Body of pancreas (tissue), 4 donors: Measurements from ENCODE around the gene SLC35A4. TPM values are rescaled to one million over a fixed set of nuclear protein-coding genes. Genes with fewer than 3 reads are reported as not detected.
A peak's percentile ranks its signal among the peaks of the same experiment; 100 is the strongest.

Experiments
- ATAC-seq: fragments of 150-250 bp; one replicate; pipeline ENCODE4 v1.9.1; 2016
- DNase-seq, 4 donors: peaks; one replicate each; pipeline ENCODE4 v3.0.0-alpha.2; 2019
- H3K27ac ChIP-seq, 4 donors: fragments of 200-600 bp; sonication (generic); 1 replicate in 3 of 4; 2 replicates in 1 of 4; pipeline versions ENCODE4 v1.5.1 to v1.6.1; 2016 to 2019; ENCODE audit warnings: mild to moderate bottlenecking in 1 of 4, mixed read lengths in 1 of 4, moderate library complexity in 1 of 4
- H3K27me3 ChIP-seq, 2 donors: fragments of 200-600 bp; sonication (generic); one replicate each; pipeline ENCODE4 v1.6.0; 2016; ENCODE audit warnings: mild to moderate bottlenecking in 1 of 2
- H3K36me3 ChIP-seq, 2 donors: fragments of 200-600 bp; sonication (generic); replicated peaks in 1 of 2; 2 replicates each; pipeline ENCODE4 v1.5.1; 2016; ENCODE audit warnings: low read depth in 2 of 2; ENCODE audit not compliant: insufficient read depth in 1 of 2
- H3K4me1 ChIP-seq: fragments of 200-600 bp; sonication (generic); one replicate; pipeline ENCODE4 v1.6.0; 2016
- H3K4me3 ChIP-seq, 2 donors: fragments of 200-600 bp; sonication (generic); 1 replicate in 1 of 2; 2 replicates in 1 of 2; pipeline ENCODE4 v1.5.1; 2016 to 2019
- H3K9me3 ChIP-seq, 3 donors: fragments of 200-600 bp; sonication (generic); 1 replicate in 2 of 3; 2 replicates in 1 of 3; pipeline ENCODE4 v1.5.1; 2016
- POLR2A ChIP-seq, 3 donors: fragments of 450-650 bp; IDR thresholded peaks; one replicate each; pipeline ENCODE4 v1.6.1; 2016; ENCODE audit warnings: antibody characterized with exemption in 3 of 3, mild to moderate bottlenecking in 2 of 3
- WGBS, 2 donors: methylation state at CpG; one replicate each; pipeline ENCODE4 v1.1.5; 2017; 5-methylcytosine and 5-hydroxymethylcytosine counted together
- intact Hi-C: fragments of 100-400 bp; cut with DNase I; formaldehyde crosslinking; loops from one replicate; pipeline ENCODE4 v1.15.1; 2023
- total RNA-seq, 2 donors: library from RNA; depleted of rRNA; stranded (reverse); fragments of >200 nt; gene quantifications; one replicate each; pipeline ENCODE4 v1.1.0, GENCODE V29; 2016
- TF ChIP-seq, protein P1 (sequence below), 7 experiments: fragments of 450-650 bp in 4 of 7; fragments of 200-600 bp in 3 of 7; sonication (generic) in 3 of 7; IDR thresholded peaks; one replicate each; pipeline ENCODE4 v1.5.1; 2016 to 2019; ENCODE audit warnings: antibody characterized with exemption in 7 of 7

The SLC35A4 gene
- total RNA-seq, 2 donors from 2014 or later: 18.5 to 39.4 TPM

DNA sequence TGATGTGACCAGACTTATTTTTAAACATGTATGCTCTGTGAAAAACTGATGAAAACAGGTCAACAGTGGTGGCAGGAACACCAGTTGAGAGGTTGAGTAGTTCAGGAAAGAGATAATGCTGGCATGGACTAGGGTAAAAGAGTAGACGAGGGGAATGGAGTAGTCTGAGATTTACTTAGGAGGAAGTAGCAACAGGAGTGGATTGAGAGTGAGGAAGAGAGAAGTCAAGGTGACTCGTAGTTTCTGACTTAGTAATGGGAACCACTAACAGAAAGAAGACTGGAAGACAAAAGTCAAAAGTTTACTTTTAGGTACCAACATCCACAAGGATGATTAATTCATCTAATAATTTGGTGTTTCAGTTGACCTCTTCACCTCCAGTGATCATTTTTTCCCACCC, 11.0 kb upstream of the SLC35A4 start:
- TF ChIP-seq, protein P1, sequence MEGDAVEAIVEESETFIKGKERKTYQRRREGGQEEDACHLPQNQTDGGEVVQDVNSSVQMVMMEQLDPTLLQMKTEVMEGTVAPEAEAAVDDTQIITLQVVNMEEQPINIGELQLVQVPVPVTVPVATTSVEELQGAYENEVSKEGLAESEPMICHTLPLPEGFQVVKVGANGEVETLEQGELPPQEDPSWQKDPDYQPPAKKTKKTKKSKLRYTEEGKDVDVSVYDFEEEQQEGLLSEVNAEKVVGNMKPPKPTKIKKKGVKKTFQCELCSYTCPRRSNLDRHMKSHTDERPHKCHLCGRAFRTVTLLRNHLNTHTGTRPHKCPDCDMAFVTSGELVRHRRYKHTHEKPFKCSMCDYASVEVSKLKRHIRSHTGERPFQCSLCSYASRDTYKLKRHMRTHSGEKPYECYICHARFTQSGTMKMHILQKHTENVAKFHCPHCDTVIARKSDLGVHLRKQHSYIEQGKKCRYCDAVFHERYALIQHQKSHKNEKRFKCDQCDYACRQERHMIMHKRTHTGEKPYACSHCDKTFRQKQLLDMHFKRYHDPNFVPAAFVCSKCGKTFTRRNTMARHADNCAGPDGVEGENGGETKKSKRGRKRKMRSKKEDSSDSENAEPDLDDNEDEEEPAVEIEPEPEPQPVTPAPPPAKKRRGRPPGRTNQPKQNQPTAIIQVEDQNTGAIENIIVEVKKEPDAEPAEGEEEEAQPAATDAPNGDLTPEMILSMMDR (IDR thresholded peaks at IDR 0.05): no peak
- TF ChIP-seq POLR2A (IDR thresholded peaks at IDR 0.05): no peak
- ATAC-seq (no peak), DNase-seq (no peak)
- no peak overlapping the region for H3K27ac ChIP-seq
- peaks cover 41% of the 10 kb centered on the region for H3K4me1 ChIP-seq
- H3K36me3 ChIP-seq: peaks cover 0 to 6% of the 10 kb centered on the region in 2 donors
- H3K9me3 ChIP-seq: no peaks in the 10 kb centered on the region
- 64 to 72% methylated on average over 2 of the region's 2 CpGs for WGBS, 2 donors
- intact Hi-C loops: no loop called here
- H3K4me3 ChIP-seq: no peak overlapping the region
- H3K27me3 ChIP-seq: no peaks in the 10 kb centered on the region

GRCh38 chr5:140554454-140554853, 10.2 kb upstream of the SLC35A4 start:
- DNase-seq: no peak
- Histone ChIP-seq H3K27me3 (no peaks in the 10 kb centered on the region), H3K27ac (no peak overlapping the region), H3K4me1 (peaks cover 33% of the 10 kb centered on the region), H3K36me3 (peaks cover 0 to 6% of the 10 kb centered on the region in 2 donors), H3K4me3 (no peak overlapping the region), H3K9me3 (no peaks in the 10 kb centered on the region)
- intact Hi-C loops: no loop called here
- WGBS, 2 donors: 37 to 41% methylated on average over 2 of the region's 2 CpGs
- ATAC-seq: no peak
- no peak for TF ChIP-seq POLR2A (IDR thresholded peaks at IDR 0.05)
- TF ChIP-seq, protein P1 (IDR thresholded peaks at IDR 0.05): no peak

DNA sequence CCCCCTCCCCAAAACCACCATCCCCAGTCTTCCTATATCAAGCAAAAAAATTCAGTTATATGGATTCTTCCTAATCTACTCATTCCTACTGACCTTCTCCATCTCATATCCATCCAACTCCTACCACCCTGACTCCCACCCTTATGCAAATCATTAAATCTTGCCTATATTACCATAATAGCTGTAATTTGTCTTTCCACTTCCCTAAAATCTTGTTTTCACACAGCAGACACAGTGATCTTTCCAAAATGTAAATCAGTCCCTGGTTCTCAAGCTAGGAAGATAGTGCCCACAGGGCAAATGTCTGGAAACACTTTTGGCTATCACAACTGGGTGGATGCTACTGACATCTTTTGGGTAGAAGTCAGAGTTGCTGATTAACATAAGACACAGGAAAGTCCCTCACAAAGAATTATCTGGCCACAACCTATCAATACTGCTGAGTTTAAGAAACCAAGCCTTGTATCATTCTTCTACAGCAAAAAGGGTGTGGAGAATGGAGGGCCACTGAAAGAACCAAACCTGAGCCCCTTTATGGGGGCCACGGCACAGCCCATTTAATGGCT, 8.8 kb upstream of the SLC35A4 start:
- intact Hi-C loops: no loop called here
- H3K27me3 ChIP-seq: no peaks in the 10 kb centered on the region
- no peaks in the 10 kb centered on the region for H3K9me3 ChIP-seq
- WGBS, 2 donors: 59 to 65% methylated on average over 1 of the region's 1 CpG
- peaks cover 0 to 5% of the 10 kb centered on the region in 2 donors for H3K36me3 ChIP-seq
- DNase-seq (no peak), ATAC-seq (no peak)
- peaks cover 27% of the 10 kb centered on the region for H3K4me1 ChIP-seq
- no peak overlapping the region for H3K4me3 ChIP-seq
- TF ChIP-seq, protein P1 (IDR thresholded peaks at IDR 0.05): no peak
- no peak for TF ChIP-seq POLR2A (IDR thresholded peaks at IDR 0.05)
- H3K27ac ChIP-seq: no peak overlapping the region

- 2 to 6% methylated on average over 6 of the region's 6 CpGs for WGBS, 2 donors
- intact Hi-C loops: no loop called here
- ATAC-seq: peak; percentile 6
Observed at GRCh38 chr5:140556438-140556837, 8.2 kb upstream of the SLC35A4 start.

More at GRCh38 chr5:140556438-140556837, 8.2 kb upstream of the SLC35A4 start:
- DNase-seq: no peak
- Histone ChIP-seq H3K27ac (peak overlapping the region in 3 of 4 donors; percentile 60 to 87 (median 86)), H3K4me1 (peaks cover 27% of the 10 kb centered on the region), H3K9me3 (no peaks in the 10 kb centered on the region), H3K36me3 (peaks cover 0 to 1% of the 10 kb centered on the region in 2 donors), H3K27me3 (no peaks in the 10 kb centered on the region), H3K4me3 (peak overlapping the region; percentile 53 to 75)
- TF ChIP-seq, protein P1 (IDR thresholded peaks at IDR 0.05): no peak
- no peak for TF ChIP-seq POLR2A (IDR thresholded peaks at IDR 0.05)
